Measurements from ENCODE around the gene LHCGR. TPM values are rescaled to one million over a fixed set of nuclear protein-coding genes. Genes with fewer than 3 reads are reported as not detected.

Gene LHCGR
- total and polyA plus RNA-seq, 2 experiments from 2014 or later = 0.45 to 0.66 TPM

GRCh38 chr2:48677450-48677849 lies 78.1 kb downstream of the LHCGR start:
- no peaks in the 10 kb centered on the region for H3K36me3 Mint-ChIP-seq (ENCODE audit: low read depth)
- no peak for DNase-seq (ENCODE audit: low spot score)
- Histone ChIP-seq H3K9me2 (ENCODE audit: insufficient read depth) (no peaks in the 10 kb centered on the region), H3K4me1 (ENCODE audit: insufficient read depth) (no peaks in the 10 kb centered on the region), H2AFZ (no peak overlapping the region), H3K27ac (ENCODE audit: low read depth) (no peak overlapping the region), H3F3A (replicated peaks; ENCODE audit: low read depth) (no peaks in the 10 kb centered on the region), H3K36me3 (ENCODE audit: insufficient read depth) (no peaks in the 10 kb centered on the region), H4K20me1 (replicated peaks; ENCODE audit: insufficient read depth) (no peaks in the 10 kb centered on the region), H3K4me2 (no peak overlapping the region), H3K79me2 (replicated peaks; ENCODE audit: insufficient read depth) (no peaks in the 10 kb centered on the region), H3K27me3 (ENCODE audit: insufficient read depth) (no peaks in the 10 kb centered on the region), H3K4me3 (no peak overlapping the region)
- no peak for ATAC-seq
- H3K9me3 Mint-ChIP-seq = 0 out of 3 replicates have a peak, but pooled peaks cover 4% of the 10 kb centered on the region
- H3K4me3 Mint-ChIP-seq = no peak overlapping the region
- H3K27ac Mint-ChIP-seq = no peak overlapping the region
- TF ChIP-seq CREB1 (CRISPR knock-in tag; IDR thresholded peaks at IDR 0.05; ENCODE audit: low read depth) (no peak), EZH2 (IDR thresholded peaks at IDR 0.05; ENCODE audit: low read depth, unreplicated experiment) (no peak), ZNF114 (CRISPR knock-in tag; IDR thresholded peaks at IDR 0.05) (no peak), JUNB (IDR thresholded peaks at IDR 0.05; ENCODE audit: unreplicated experiment) (no peak), ZNF331 (CRISPR knock-in tag; IDR thresholded peaks at IDR 0.05; ENCODE audit: low read depth) (no peak), NANOG (IDR thresholded peaks at IDR 0.05; ENCODE audit: borderline replicate concordance) (no peak), ETS1 (IDR thresholded peaks at IDR 0.05) (no peak), EZH2phosphoT487 (IDR thresholded peaks at IDR 0.05; ENCODE audit: unreplicated experiment) (no peak), POLR2AphosphoS5 (IDR thresholded peaks at IDR 0.05; ENCODE audit: low read depth) (no peak), CTCF (conservative IDR thresholded peaks at IDR 0.05; ENCODE audit: low read depth in 2 of 2) (no peak), ZNF462 (CRISPR knock-in tag; IDR thresholded peaks at IDR 0.05) (no peak), REST (IDR thresholded peaks at IDR 0.05; ENCODE audit: unreplicated experiment) (no peak), STAT1 (IDR thresholded peaks at IDR 0.05; ENCODE audit: unreplicated experiment) (no peak)
- H3K4me1 Mint-ChIP-seq = no peaks in the 10 kb centered on the region
- H3K27me3 Mint-ChIP-seq (ENCODE audit: insufficient read depth, low read depth, poor library complexity) = no peaks in the 10 kb centered on the region

Measured in GM23338 (cell line).